Hepatocyte (in vitro differentiated cells): ENCODE results near the gene USE1. TPM values are rescaled to one million over a fixed set of nuclear protein-coding genes. Genes with fewer than 3 reads are reported as not detected.
"Not testable (repeated sequence)": the region's sequence is repeated elsewhere in the genome, so short reads cannot be mapped to it uniquely, and the experiment has no call there.

Source experiments
- DNase-seq: peaks from one replicate; pipeline ENCODE4 v3.0.0-alpha.2; 2016; ENCODE audit warnings: low spot score
- H2AFZ ChIP-seq: fragments of 200-600 bp; sonication (generic); 2 replicates; pipeline ENCODE4 v1.6.0; 2016; ENCODE audit warnings: antibody characterized with exemption, mild to moderate bottlenecking
- H3K27ac ChIP-seq: fragments of 200-600 bp; sonication (generic); 2 replicates; pipeline ENCODE4 v1.5.1; 2016; ENCODE audit warnings: mild to moderate bottlenecking
- H3K27me3 ChIP-seq: fragments of 200-600 bp; sonication (generic); 2 replicates; pipeline ENCODE4 v1.6.1; 2016
- H3K36me3 ChIP-seq: fragments of 200-600 bp; sonication (generic); replicated peaks from 2 replicates; pipeline ENCODE4 v1.5.1; 2016; ENCODE audit warnings: low read depth; ENCODE audit not compliant: insufficient read depth
- H3K4me1 ChIP-seq: fragments of 200-600 bp; sonication (generic); 2 replicates; pipeline ENCODE4 v1.5.1; 2016; ENCODE audit warnings: mild to moderate bottlenecking, moderate library complexity; ENCODE audit not compliant: insufficient read depth
- H3K4me2 ChIP-seq: fragments of 200-600 bp; sonication (generic); 2 replicates; pipeline ENCODE4 v1.6.0; 2016
- H3K4me3 ChIP-seq: fragments of 200-600 bp; sonication (generic); 2 replicates; pipeline ENCODE4 v1.5.1; 2016; ENCODE audit warnings: mild to moderate bottlenecking
- H3K79me2 ChIP-seq: fragments of 200-600 bp; sonication (generic); 2 replicates; pipeline ENCODE4 v1.6.0; 2017; ENCODE audit warnings: mild to moderate bottlenecking
- H3K9me2 ChIP-seq: fragments of 200-600 bp; sonication (generic); replicated peaks from 2 replicates; pipeline ENCODE4 v1.6.0; 2017; ENCODE audit warnings: mild to moderate bottlenecking; ENCODE audit not compliant: insufficient read depth
- H3K9me3 ChIP-seq: fragments of 200-600 bp; sonication (generic); 2 replicates; pipeline ENCODE4 v1.5.1; 2016; ENCODE audit warnings: low read depth, mild to moderate bottlenecking
- H4K20me1 ChIP-seq: fragments of 200-600 bp; sonication (generic); 2 replicates; pipeline ENCODE4 v1.6.0; 2016; ENCODE audit warnings: mild to moderate bottlenecking; ENCODE audit not compliant: insufficient read depth, poor library complexity, severe bottlenecking
- EZH2 ChIP-seq: fragments of 200-600 bp; sonication (generic); IDR thresholded peaks from 2 replicates; pipeline ENCODE4 v1.6.1; 2016; ENCODE audit warnings: antibody characterized with exemption, mild to moderate bottlenecking, borderline replicate concordance
- EZH2phosphoT487 ChIP-seq: fragments of 200-600 bp; sonication (generic); IDR thresholded peaks from one replicate; pipeline ENCODE4 v1.6.1; 2018; ENCODE audit warnings: antibody characterized with exemption, mild to moderate bottlenecking, low read depth, moderate library complexity; ENCODE audit not compliant: unreplicated experiment, severe bottlenecking
- WGBS: methylation state at CpG from one replicate; pipeline ENCODE4 v1.1.6; 2016; ENCODE audit warnings: low lambda C conversion rate; ENCODE audit errors: missing lambda C conversion rate; 5-methylcytosine and 5-hydroxymethylcytosine counted together
- polyA plus RNA-seq: library from polyadenylated mRNA; unstranded; fragments of >200 nt; fragmentation: Nextera tagmentation; extraction: Ambion mirVana; gene quantifications from 2 replicates; pipeline ENCODE4 v1.2.1, GENCODE V29; 2016
- total RNA-seq: library from RNA; depleted of rRNA; stranded (reverse); fragments of >200 nt; gene quantifications from 2 replicates; pipeline ENCODE4 v1.2.3, GENCODE V29; 2014
- TF ChIP-seq, protein P1 (sequence below): fragments of 200-600 bp; sonication (generic); IDR thresholded peaks from 2 replicates; pipeline ENCODE4 v1.5.1; 2016; ENCODE audit warnings: antibody characterized with exemption, mild to moderate bottlenecking; ENCODE audit not compliant: poor library complexity

The USE1 gene
- total and polyA plus RNA-seq, 2 experiments from 2014 or later, result 26.9 to 46.7 TPM

DNA sequence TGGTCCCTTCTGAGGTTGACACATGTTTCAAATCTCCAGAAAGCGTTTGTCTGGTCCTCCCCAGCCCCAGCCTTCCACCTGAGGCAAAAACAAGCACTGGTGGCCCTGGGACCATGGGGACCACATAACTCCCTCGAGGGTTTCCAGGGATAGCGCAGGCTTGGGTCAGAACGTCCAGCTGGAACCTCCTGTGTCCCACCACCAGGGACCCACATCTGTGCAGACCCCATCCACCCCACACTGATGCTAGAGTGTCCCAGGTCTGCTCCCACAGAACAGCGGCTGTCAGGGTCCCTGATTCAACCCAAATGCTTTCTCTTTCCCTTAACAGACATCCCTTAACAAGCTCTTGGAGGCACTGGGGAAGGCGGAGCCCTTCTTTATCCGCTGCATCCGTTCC, 29.6 kb upstream of the USE1 start:
- no peak for DNase-seq
- H3K27ac ChIP-seq, result no peak overlapping the region
- no peak overlapping the region for H3K4me3 ChIP-seq
- TF ChIP-seq EZH2, result no peak
- TF ChIP-seq, protein P1, sequence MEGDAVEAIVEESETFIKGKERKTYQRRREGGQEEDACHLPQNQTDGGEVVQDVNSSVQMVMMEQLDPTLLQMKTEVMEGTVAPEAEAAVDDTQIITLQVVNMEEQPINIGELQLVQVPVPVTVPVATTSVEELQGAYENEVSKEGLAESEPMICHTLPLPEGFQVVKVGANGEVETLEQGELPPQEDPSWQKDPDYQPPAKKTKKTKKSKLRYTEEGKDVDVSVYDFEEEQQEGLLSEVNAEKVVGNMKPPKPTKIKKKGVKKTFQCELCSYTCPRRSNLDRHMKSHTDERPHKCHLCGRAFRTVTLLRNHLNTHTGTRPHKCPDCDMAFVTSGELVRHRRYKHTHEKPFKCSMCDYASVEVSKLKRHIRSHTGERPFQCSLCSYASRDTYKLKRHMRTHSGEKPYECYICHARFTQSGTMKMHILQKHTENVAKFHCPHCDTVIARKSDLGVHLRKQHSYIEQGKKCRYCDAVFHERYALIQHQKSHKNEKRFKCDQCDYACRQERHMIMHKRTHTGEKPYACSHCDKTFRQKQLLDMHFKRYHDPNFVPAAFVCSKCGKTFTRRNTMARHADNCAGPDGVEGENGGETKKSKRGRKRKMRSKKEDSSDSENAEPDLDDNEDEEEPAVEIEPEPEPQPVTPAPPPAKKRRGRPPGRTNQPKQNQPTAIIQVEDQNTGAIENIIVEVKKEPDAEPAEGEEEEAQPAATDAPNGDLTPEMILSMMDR, result no peak
- TF ChIP-seq EZH2phosphoT487, result no peak
- no peak overlapping the region for H3K4me2 ChIP-seq
- H3K27me3 ChIP-seq, result no peaks in the 10 kb centered on the region
- H4K20me1 ChIP-seq, result no peaks in the 10 kb centered on the region
- H2AFZ ChIP-seq, result no peak overlapping the region
- no peaks in the 10 kb centered on the region for H3K36me3 ChIP-seq
- H3K9me3 ChIP-seq, result no peaks in the 10 kb centered on the region
- no peaks in the 10 kb centered on the region for H3K79me2 ChIP-seq
- H3K9me2 ChIP-seq, result no peaks in the 10 kb centered on the region
- 92% methylated on average over 8 of the region's 8 CpGs for WGBS
- no peaks in the 10 kb centered on the region for H3K4me1 ChIP-seq

- H3K9me3 ChIP-seq, H3K4me1 ChIP-seq, H3K4me2 ChIP-seq, H2AFZ ChIP-seq, H3K79me2 ChIP-seq, H4K20me1 ChIP-seq, H3K36me3 ChIP-seq, H3K27me3 ChIP-seq, H3K9me2 ChIP-seq, DNase-seq, H3K27ac ChIP-seq, H3K4me3 ChIP-seq: not testable (repeated sequence)
- 97% methylated on average over 6 of the region's 6 CpGs for WGBS
These were observed 23.4 kb upstream of the USE1 start for GRCh38 chr19:17191736-17192135.

DNA sequence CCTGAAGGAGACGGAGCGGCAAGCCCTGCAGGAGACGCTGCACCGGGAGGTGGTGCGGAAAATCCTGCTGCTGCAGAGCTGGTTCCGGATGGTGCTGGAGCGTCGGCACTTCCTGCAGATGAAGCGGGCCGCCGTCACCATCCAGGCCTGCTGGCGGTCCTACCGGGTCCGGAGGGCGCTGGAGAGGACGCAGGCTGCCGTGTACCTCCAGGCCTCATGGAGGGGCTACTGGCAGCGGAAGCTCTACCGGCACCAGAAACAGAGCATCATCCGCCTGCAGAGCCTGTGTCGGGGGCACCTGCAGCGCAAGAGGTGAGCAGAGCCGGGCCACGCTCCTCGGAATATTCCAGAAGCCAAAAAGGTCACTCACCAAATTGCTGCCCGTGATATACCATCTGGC, 22.4 kb upstream of the USE1 start:
- DNase-seq, result no peak
- Histone ChIP-seq H2AFZ (no peak overlapping the region), H3K4me3 (no peak overlapping the region), H3K79me2 (no peaks in the 10 kb centered on the region), H3K9me2 (no peaks in the 10 kb centered on the region), H3K4me2 (no peak overlapping the region), H3K27ac (no peak overlapping the region), H3K4me1 (no peaks in the 10 kb centered on the region), H3K27me3 (no peaks in the 10 kb centered on the region), H4K20me1 (no peaks in the 10 kb centered on the region), H3K9me3 (no peaks in the 10 kb centered on the region), H3K36me3 (no peaks in the 10 kb centered on the region)
- TF ChIP-seq EZH2, result no peak
- no peak for TF ChIP-seq EZH2phosphoT487
- TF ChIP-seq, protein P1, result no peak
- 99% methylated on average over 26 of the region's 26 CpGs for WGBS

- WGBS, result 96% methylated on average over 13 of the region's 16 CpGs
- H2AFZ ChIP-seq, result no peak overlapping the region
- H3K36me3 ChIP-seq, result no peaks in the 10 kb centered on the region
- TF ChIP-seq EZH2 (no peak), EZH2phosphoT487 (no peak)
- TF ChIP-seq, protein P1, result no peak
- DNase-seq, result no peak
- H3K4me3 ChIP-seq, result no peak overlapping the region
- H3K4me1 ChIP-seq, result no peaks in the 10 kb centered on the region
- H3K4me2 ChIP-seq, result no peak overlapping the region
- no peaks in the 10 kb centered on the region for H4K20me1 ChIP-seq
- no peaks in the 10 kb centered on the region for H3K79me2 ChIP-seq
- H3K27me3 ChIP-seq, result no peaks in the 10 kb centered on the region
- no peaks in the 10 kb centered on the region for H3K9me3 ChIP-seq
- H3K27ac ChIP-seq, result no peak overlapping the region
- no peaks in the 10 kb centered on the region for H3K9me2 ChIP-seq
These were observed 20.5 kb upstream of the USE1 start for GRCh38 chr19:17194608-17195007.
